Panc1 (cell line): Measurements from ENCODE around the gene CDH13. TPM values are rescaled to one million over a fixed set of nuclear protein-coding genes. Genes with fewer than 3 reads are reported as not detected.

Source experiments
- ATAC-seq: fragments of 200-7000 bp; cut with Tn5 transposase; 2 replicates; pipeline ENCODE4 v1.9.1; 2020; ENCODE audit warnings: mild to moderate bottlenecking, moderate library complexity
- BruUV-seq: library from RNA; stranded (reverse); fragments of 400-500 nt; replicated peaks from 2 replicates; lab custom pipeline; 2021; lab: Mats Ljungman, UMichigan
- CTCF ChIA-PET: fragments of 300-600 bp; sonication (Branson Sonifier 250); formaldehyde crosslinking; loops from one replicate; lab custom pipeline; 2022; ENCODE audit warnings: antibody characterized with exemption; lab: Charles Lee
- POLR2A ChIA-PET: fragments of 300-600 bp; sonication (Branson Sonifier 250); formaldehyde crosslinking; loops from one replicate; lab custom pipeline; 2022; ENCODE audit warnings: antibody characterized with exemption; lab: Charles Lee
- DNase-seq: peaks from one replicate; pipeline ENCODE4 v3.0.0-alpha.2; 2010; ENCODE audit warnings: low read depth, low spot score
- H3K27ac ChIP-seq: 2 replicates; pipeline ENCODE4 v1.5.1; 2011; ENCODE audit warnings: mild to moderate bottlenecking, low read length, inconsistent platforms
- H3K27me3 ChIP-seq: fragments of 200-500 bp; sonication (Bioruptor generic); 2 replicates; pipeline ENCODE4 v1.6.0; 2014; ENCODE audit warnings: low read length, inconsistent platforms; ENCODE audit not compliant: control insufficient read depth, insufficient read depth
- H3K36me3 ChIP-seq: fragments of 200-500 bp; sonication (Bioruptor generic); 2 replicates; pipeline ENCODE4 v1.5.1; 2014; ENCODE audit warnings: inconsistent platforms, mild to moderate bottlenecking, low read length, moderate library complexity; ENCODE audit not compliant: control insufficient read depth, insufficient read depth
- H3K4me1 ChIP-seq: 2 replicates; pipeline ENCODE4 v1.5.1; 2011; ENCODE audit warnings: inconsistent platforms, mild to moderate bottlenecking, low read length, moderate library complexity; ENCODE audit not compliant: control insufficient read depth, insufficient read depth
- H3K4me3 ChIP-seq, 2 experiments: 2 replicates each; pipeline ENCODE4 v1.5.1; 2011 to 2012; ENCODE audit warnings: low read depth in 2 of 2, low read length in 2 of 2, mild to moderate bottlenecking in 2 of 2, inconsistent platforms in 1 of 2, moderate library complexity in 1 of 2
- H3K9me3 ChIP-seq: fragments of 200-500 bp; sonication (Bioruptor generic); 2 replicates; pipeline ENCODE4 v1.5.1; 2014; ENCODE audit warnings: low read depth, mild to moderate bottlenecking, inconsistent platforms, low read length, moderate library complexity; ENCODE audit not compliant: control insufficient read depth, insufficient read depth
- POLR2AphosphoS5 ChIP-seq: IDR thresholded peaks from 2 replicates; pipeline ENCODE4 v1.6.1; 2012; ENCODE audit warnings: mild to moderate bottlenecking, low read depth, low read length, moderate library complexity
- SIN3A ChIP-seq: IDR thresholded peaks from 2 replicates; pipeline ENCODE4 v1.6.1; 2012; ENCODE audit warnings: low read depth, mild to moderate bottlenecking, low read length, moderate library complexity, borderline replicate concordance; ENCODE audit not compliant: insufficient read depth
- TCF7L2 ChIP-seq: IDR thresholded peaks from 2 replicates; pipeline ENCODE4 v1.6.1; 2011; ENCODE audit warnings: mild to moderate bottlenecking, low read depth, low read length, inconsistent platforms
- in situ Hi-C: cut with HindIII; loops from 2 replicates; pipeline ENCODE4 v1.10.0; 2016; ENCODE audit warnings: low sequenced_read_pairs, low pct_unique_long_range_greater_than_20kb
- intact Hi-C: fragments of 100-400 bp; cut with micrococcal nuclease; formaldehyde crosslinking; loops from one replicate; pipeline ENCODE4 v1.10.0; 2022; ENCODE audit not compliant: unreplicated experiment
- total RNA-seq: library from RNA; stranded (reverse); gene quantifications from one replicate; pipeline ENCODE4 v1.2.1, GENCODE V29; 2021; ENCODE audit not compliant: unreplicated experiment
- TF ChIP-seq, protein P1 (sequence below): fragments of 450-650 bp; IDR thresholded peaks from 2 replicates; pipeline ENCODE4 v1.5.1; 2017; ENCODE audit warnings: mild to moderate bottlenecking
- TF ChIP-seq, protein P2 (sequence below), 2 experiments: IDR thresholded peaks; 2 replicates each; pipeline ENCODE4 v1.6.1; 2011 to 2012; ENCODE audit warnings: low read depth in 2 of 2, control low read depth in 1 of 2, low read length in 1 of 2, mild to moderate bottlenecking in 1 of 2, moderate library complexity in 1 of 2; ENCODE audit not compliant: insufficient read depth in 1 of 2

The CDH13 gene
- total RNA-seq, 1 experiment from 2014 or later: not detected

DNA sequence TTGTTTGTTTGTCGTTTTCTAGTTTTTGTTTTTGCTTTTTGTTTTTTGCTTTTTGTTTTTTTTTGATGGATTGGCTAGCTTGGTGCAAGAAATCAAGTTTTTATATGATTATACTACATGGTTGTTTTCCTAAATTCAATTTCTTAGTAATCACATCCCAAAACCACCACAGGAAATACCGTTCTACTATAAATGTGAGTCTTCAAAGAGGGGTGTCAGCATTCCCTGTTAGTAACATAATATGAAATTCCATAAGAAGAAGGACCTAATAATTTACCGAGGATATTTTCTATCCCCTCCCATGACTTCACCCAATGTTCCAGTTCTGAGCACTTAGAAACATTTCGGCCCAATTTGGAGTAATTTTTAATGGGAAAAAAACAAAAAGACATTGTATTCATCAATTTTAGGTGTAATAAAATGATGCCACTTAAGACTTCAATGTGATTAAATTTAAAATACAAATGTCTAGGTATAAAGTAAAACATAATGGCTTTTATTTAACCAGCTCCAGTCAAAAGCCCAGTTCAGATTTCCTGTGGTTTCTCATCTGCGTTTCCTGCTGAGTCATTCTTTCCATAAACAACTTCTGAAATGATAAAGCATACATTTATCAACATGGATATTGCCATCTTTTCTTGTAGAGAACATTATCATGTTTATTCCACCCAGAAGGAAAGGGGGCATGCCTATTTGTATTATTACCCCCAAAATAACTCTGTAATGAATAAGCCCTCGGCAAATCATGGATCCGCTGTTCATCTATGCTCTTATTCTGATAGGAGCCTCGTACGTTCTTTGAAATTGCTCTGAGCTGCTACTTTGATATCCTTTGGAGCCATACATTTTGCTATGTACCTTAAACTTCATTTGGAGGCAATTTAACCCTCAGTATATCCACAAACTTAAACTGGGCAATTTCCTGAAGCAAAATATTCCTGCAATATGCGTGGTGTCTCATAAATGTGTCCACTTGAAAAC is 1209.1 kb downstream of the CDH13 start:
- ChIA-PET POLR2A (no interaction called here), CTCF (no interaction called here)
- H3K27ac ChIP-seq: no peak overlapping the region
- DNase-seq: no peak
- intact Hi-C loops: no loop called here
- no peaks in the 10 kb centered on the region for H3K36me3 ChIP-seq
- in situ Hi-C loops: no loop called here
- ATAC-seq: no peak
- no TSS peak for BruUV-seq
- H3K4me1 ChIP-seq: no peaks in the 10 kb centered on the region; the same call in 1 of the 2 replicates
- TF ChIP-seq TCF7L2: no peak
- no peak for TF ChIP-seq POLR2AphosphoS5
- TF ChIP-seq, protein P1, sequence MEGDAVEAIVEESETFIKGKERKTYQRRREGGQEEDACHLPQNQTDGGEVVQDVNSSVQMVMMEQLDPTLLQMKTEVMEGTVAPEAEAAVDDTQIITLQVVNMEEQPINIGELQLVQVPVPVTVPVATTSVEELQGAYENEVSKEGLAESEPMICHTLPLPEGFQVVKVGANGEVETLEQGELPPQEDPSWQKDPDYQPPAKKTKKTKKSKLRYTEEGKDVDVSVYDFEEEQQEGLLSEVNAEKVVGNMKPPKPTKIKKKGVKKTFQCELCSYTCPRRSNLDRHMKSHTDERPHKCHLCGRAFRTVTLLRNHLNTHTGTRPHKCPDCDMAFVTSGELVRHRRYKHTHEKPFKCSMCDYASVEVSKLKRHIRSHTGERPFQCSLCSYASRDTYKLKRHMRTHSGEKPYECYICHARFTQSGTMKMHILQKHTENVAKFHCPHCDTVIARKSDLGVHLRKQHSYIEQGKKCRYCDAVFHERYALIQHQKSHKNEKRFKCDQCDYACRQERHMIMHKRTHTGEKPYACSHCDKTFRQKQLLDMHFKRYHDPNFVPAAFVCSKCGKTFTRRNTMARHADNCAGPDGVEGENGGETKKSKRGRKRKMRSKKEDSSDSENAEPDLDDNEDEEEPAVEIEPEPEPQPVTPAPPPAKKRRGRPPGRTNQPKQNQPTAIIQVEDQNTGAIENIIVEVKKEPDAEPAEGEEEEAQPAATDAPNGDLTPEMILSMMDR: no peak
- TF ChIP-seq SIN3A: no peak
- TF ChIP-seq, protein P2, sequence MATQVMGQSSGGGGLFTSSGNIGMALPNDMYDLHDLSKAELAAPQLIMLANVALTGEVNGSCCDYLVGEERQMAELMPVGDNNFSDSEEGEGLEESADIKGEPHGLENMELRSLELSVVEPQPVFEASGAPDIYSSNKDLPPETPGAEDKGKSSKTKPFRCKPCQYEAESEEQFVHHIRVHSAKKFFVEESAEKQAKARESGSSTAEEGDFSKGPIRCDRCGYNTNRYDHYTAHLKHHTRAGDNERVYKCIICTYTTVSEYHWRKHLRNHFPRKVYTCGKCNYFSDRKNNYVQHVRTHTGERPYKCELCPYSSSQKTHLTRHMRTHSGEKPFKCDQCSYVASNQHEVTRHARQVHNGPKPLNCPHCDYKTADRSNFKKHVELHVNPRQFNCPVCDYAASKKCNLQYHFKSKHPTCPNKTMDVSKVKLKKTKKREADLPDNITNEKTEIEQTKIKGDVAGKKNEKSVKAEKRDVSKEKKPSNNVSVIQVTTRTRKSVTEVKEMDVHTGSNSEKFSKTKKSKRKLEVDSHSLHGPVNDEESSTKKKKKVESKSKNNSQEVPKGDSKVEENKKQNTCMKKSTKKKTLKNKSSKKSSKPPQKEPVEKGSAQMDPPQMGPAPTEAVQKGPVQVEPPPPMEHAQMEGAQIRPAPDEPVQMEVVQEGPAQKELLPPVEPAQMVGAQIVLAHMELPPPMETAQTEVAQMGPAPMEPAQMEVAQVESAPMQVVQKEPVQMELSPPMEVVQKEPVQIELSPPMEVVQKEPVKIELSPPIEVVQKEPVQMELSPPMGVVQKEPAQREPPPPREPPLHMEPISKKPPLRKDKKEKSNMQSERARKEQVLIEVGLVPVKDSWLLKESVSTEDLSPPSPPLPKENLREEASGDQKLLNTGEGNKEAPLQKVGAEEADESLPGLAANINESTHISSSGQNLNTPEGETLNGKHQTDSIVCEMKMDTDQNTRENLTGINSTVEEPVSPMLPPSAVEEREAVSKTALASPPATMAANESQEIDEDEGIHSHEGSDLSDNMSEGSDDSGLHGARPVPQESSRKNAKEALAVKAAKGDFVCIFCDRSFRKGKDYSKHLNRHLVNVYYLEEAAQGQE (IDR thresholded peaks at IDR 0.05; ENCODE audit: insufficient read depth in 1 of 2, low read depth in 2 of 2, low read length in 1 of 2): no peak
- H3K4me3 ChIP-seq: no peak overlapping the region
- no peaks in the 10 kb centered on the region for H3K9me3 ChIP-seq
- H3K27me3 ChIP-seq: no peaks in the 10 kb centered on the region

DNA sequence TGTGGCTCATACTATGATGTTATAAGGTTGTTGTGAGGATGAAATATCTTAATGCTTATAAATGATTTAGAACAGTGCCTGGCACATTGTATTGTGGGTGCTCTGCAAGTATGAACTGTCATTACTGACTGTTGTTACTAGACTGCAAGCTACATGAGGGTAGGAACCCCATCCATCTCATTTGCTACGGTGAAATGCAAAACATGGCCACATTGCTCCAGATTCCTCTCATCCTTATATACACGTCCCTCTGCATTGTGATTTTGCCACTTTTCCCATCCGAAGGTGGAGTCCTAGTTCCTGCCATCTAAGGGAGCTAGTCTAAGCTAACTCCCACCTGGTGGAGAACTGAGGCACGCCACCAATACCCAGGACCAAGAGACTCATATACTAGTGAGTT is 1210.8 kb downstream of the CDH13 start:
- intact Hi-C loops: no loop called here
- POLR2A ChIA-PET: no interaction called here
- no TSS peak for BruUV-seq
- Histone ChIP-seq H3K9me3 (no peaks in the 10 kb centered on the region), H3K4me1 (no peaks in the 10 kb centered on the region; the same call in 1 of the 2 replicates), H3K4me3 (no peak overlapping the region), H3K27me3 (no peaks in the 10 kb centered on the region), H3K36me3 (no peaks in the 10 kb centered on the region), H3K27ac (no peak overlapping the region)
- DNase-seq: no peak
- in situ Hi-C loops: no loop called here
- TF ChIP-seq SIN3A: no peak
- TF ChIP-seq, protein P2 (IDR thresholded peaks at IDR 0.05; ENCODE audit: insufficient read depth in 1 of 2, low read depth in 2 of 2, low read length in 1 of 2): no peak
- TF ChIP-seq, protein P1: no peak
- no peak for TF ChIP-seq POLR2AphosphoS5
- TF ChIP-seq TCF7L2: no peak
- ATAC-seq: no peak
- CTCF ChIA-PET: no interaction called here
